Subcutaneous abdominal adipose tissue (tissue), 5 donors: ENCODE results near the gene VCAN.

Experiments
- H3K27ac ChIP-seq: one replicate; pipeline ENCODE4 v1.7.0; 2013; ENCODE audit warnings: low read depth, mild to moderate bottlenecking, inconsistent platforms, low read length, moderate library complexity
- H3K27me3 ChIP-seq, 5 donors: one replicate each; pipeline ENCODE4 v1.7.0; 2013; ENCODE audit warnings: low read length in 5 of 5, inconsistent platforms in 1 of 5; ENCODE audit not compliant: control insufficient read depth in 5 of 5, insufficient read depth in 4 of 5
- H3K36me3 ChIP-seq, 5 donors: one replicate each; pipeline ENCODE4 v1.7.0; 2013; ENCODE audit warnings: low read length in 5 of 5; ENCODE audit not compliant: control insufficient read depth in 5 of 5, insufficient read depth in 5 of 5
- H3K4me1 ChIP-seq, 5 donors: one replicate each; pipeline ENCODE4 v1.7.0; 2013; ENCODE audit warnings: low read length in 5 of 5, mild to moderate bottlenecking in 3 of 5, moderate library complexity in 1 of 5; ENCODE audit not compliant: control insufficient read depth in 5 of 5, insufficient read depth in 5 of 5
- H3K4me3 ChIP-seq, 5 donors: one replicate each; pipeline ENCODE4 v1.7.0; 2013; ENCODE audit warnings: low read length in 5 of 5, low read depth in 1 of 5
- H3K9ac ChIP-seq, 5 donors: one replicate each; pipeline ENCODE4 v1.7.0; 2013; ENCODE audit warnings: low read length in 5 of 5, mild to moderate bottlenecking in 4 of 5, moderate library complexity in 3 of 5
- H3K9me3 ChIP-seq, 5 donors: one replicate each; pipeline ENCODE4 v1.7.0; 2013; ENCODE audit warnings: low read length in 5 of 5; ENCODE audit not compliant: control insufficient read depth in 5 of 5
- donor health status: healthy.
- donor health status: healthy.
- donor health status: healthy.
- donor health status: healthy.
- donor health status: healthy.

The VCAN gene

DNA sequence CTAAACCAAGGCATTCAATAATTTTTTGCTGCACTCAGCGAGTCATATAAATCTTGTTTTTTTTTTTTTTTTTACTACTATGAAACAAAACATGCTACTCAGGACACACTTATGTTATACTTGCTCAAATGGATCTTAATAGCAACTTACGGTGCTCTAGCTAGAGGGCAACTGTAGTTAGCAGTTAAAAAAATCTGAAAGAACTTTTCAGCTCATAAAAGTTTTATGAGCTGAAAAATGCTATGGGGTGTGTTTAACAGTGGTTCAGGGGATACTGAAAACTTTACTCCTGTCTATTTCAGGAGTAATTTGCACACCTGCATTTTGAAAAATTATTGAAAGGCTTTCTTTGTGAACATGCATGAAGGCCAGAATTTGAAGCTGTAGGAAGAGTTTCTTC, 53.4 kb downstream of the VCAN start:
- Histone ChIP-seq H3K36me3 (no peaks in the 10 kb centered on the region), H3K27ac (no peak overlapping the region), H3K27me3 (no peaks in the 10 kb centered on the region), H3K9ac (no peak overlapping the region), H3K4me3 (no peak overlapping the region), H3K4me1 (no peaks in the 10 kb centered on the region), H3K9me3 (no peaks in the 10 kb centered on the region)

DNA sequence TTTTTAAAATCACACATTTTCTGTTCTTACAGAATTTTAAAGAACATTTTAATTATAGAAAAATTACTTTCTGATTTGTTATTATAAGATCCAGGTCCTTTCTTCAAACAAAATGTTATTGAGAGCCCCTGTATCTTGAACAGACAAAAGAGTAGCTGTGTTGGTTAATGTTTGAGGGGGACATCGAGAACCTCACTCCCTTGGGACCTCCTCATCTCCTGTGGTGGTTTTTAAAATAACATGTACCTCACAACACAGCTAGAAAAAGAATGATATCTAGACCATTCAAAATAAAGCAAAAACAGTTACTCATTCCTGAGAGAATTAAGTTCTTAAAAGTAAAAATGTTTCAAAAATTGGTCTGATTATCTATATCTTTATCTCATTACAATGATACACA, 54.7 kb downstream of the VCAN start:
- H3K36me3 ChIP-seq = no peaks in the 10 kb centered on the region
- H3K9ac ChIP-seq = no peak overlapping the region
- no peaks in the 10 kb centered on the region for H3K27me3 ChIP-seq
- no peaks in the 10 kb centered on the region for H3K4me1 ChIP-seq
- H3K27ac ChIP-seq = no peak overlapping the region
- no peaks in the 10 kb centered on the region for H3K9me3 ChIP-seq
- no peak overlapping the region for H3K4me3 ChIP-seq

DNA sequence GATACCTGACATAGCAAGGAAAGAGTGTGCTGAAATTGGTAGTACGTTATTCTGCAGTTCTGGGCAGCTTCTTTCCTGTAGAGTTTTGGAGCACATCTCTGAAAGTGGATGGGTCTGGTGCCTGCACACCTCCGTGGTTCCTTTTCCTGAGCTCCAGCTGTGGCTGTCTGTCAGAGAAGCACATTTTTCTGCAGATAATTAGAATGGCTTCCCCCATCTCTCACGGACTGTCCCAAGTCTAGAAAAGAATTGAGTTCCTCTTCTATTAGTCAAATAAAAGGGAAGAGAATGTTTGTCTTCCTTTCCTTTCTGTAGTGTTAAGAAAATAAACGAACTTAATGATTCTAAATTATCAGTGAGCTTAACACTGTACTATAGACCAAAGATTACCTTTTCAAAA, 55.7 kb downstream of the VCAN start:
- H3K4me3 ChIP-seq = no peak overlapping the region
- no peaks in the 10 kb centered on the region for H3K9me3 ChIP-seq

DNA sequence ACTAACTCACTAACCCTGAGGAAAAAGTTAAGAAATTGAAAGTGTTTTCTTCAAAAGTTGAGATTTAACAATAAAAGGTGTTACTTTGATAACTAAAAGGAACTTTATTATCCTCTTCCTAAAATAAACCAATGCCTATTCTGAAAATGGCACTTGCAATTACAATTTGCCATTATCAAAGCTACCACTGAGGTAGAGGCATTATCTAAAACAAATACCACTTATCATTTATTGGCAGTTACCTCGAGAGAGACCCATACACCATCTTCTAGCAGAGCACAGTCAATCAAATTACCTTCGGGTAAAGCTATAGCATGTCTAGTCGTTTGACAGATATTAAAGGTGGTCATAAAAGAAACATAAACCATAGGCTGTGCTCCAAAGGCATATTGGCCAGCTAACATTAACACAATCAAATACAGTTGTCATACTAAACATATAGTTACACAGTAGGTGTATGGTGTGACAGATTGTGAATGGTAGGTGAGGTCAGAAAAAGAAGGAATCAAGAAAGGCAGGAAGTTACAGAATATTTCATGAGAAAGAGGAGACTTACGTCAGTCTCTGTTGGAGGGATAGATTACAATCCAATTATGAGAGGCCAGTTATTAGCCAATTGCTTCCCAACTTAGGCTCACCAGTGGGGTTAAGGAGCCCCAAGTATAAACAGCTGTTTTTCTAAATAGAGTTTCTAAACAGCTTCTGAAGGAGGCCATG, 56.3 kb downstream of the VCAN start:
- Histone ChIP-seq H3K27ac (no peak overlapping the region), H3K4me3 (no peak overlapping the region), H3K36me3 (no peaks in the 10 kb centered on the region), H3K4me1 (no peaks in the 10 kb centered on the region), H3K9me3 (no peaks in the 10 kb centered on the region), H3K9ac (no peak overlapping the region), H3K27me3 (no peaks in the 10 kb centered on the region)

More for the DNA sequence above, 55.7 kb downstream of the VCAN start:
- H3K27me3 ChIP-seq = no peaks in the 10 kb centered on the region
- H3K36me3 ChIP-seq = no peaks in the 10 kb centered on the region
- no peaks in the 10 kb centered on the region for H3K4me1 ChIP-seq
- no peak overlapping the region for H3K27ac ChIP-seq
- no peak overlapping the region for H3K9ac ChIP-seq

DNA sequence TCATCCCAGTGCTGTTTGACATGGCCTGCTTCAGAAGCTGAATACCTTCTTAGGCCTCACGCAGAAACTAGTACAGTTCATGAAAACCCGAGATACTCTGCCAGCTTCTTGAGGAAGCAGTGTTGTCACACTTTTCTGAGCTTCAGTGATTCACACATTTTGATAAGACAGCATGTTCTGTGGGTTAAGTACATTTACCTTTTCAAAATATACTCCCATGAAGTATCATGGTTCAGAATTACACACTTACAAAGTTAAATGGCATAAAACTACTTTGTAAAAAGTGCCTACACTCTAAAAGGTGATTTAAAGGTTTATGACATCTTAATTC, 56.9 kb downstream of the VCAN start:
- Histone ChIP-seq H3K27ac (no peak overlapping the region), H3K36me3 (no peaks in the 10 kb centered on the region), H3K9ac (no peak overlapping the region), H3K4me3 (no peak overlapping the region), H3K9me3 (no peaks in the 10 kb centered on the region), H3K27me3 (no peaks in the 10 kb centered on the region), H3K4me1 (no peaks in the 10 kb centered on the region)

DNA sequence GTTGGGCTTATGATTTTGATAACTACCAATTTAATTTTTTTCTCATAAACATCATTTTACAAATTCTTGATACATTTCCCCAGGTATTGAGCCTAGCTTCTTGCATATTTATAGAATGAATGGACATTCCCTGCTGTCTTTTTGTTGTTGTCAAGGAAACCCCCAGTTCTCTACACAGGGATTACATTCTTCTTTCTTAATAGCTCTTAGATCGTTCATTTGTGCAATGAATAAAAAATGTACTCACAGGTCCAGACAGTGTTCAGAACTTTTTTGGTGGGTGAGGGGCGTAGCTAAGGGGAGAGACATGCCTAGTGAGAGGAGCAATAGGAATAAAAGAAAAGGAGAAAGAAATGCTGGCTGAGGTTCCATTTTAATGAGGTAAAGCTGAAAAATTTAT, 58.6 kb downstream of the VCAN start:
- Histone ChIP-seq H3K9ac (no peak overlapping the region), H3K4me3 (no peak overlapping the region), H3K27me3 (no peaks in the 10 kb centered on the region), H3K36me3 (no peaks in the 10 kb centered on the region), H3K9me3 (no peaks in the 10 kb centered on the region), H3K27ac (no peak overlapping the region), H3K4me1 (no peaks in the 10 kb centered on the region)

DNA sequence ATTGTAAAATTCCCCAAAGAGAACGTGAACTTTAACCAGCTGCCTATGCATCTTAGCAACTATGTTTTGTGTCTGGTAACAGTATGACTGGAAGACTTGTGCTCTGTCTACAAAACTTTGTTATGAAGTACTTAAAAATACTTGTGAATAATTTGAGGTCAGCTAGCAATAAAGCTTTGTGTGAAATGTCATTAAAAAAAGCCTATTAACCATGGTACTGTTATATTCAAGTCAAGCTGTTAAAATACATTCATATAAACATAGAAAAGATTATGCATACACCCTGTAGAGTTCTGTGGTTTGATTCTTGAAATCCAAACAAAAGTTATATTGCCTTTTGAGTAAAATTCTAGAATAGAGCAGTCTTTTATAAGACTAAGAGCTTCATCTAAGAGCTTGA, 60.1 kb downstream of the VCAN start:
- no peak overlapping the region for H3K27ac ChIP-seq
- no peaks in the 10 kb centered on the region for H3K27me3 ChIP-seq
- no peaks in the 10 kb centered on the region for H3K9me3 ChIP-seq
- no peaks in the 10 kb centered on the region for H3K36me3 ChIP-seq
- no peak overlapping the region for H3K4me3 ChIP-seq
- H3K4me1 ChIP-seq = no peaks in the 10 kb centered on the region
- no peak overlapping the region for H3K9ac ChIP-seq

DNA sequence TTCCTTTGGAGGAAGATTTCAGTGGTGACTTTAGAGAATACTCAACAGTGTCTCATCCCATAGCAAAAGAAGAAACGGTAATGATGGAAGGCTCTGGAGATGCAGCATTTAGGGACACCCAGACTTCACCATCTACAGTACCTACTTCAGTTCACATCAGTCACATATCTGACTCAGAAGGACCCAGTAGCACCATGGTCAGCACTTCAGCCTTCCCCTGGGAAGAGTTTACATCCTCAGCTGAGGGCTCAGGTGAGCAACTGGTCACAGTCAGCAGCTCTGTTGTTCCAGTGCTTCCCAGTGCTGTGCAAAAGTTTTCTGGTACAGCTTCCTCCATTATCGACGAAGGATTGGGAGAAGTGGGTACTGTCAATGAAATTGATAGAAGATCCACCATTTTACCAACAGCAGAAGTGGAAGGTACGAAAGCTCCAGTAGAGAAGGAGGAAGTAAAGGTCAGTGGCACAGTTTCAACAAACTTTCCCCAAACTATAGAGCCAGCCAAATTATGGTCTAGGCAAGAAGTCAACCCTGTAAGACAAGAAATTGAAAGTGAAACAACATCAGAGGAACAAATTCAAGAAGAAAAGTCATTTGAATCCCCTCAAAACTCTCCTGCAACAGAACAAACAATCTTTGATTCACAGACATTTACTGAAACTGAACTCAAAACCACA, 67.4 kb downstream of the VCAN start:
- Histone ChIP-seq H3K9me3 (no peaks in the 10 kb centered on the region), H3K27ac (no peak overlapping the region), H3K9ac (no peak overlapping the region), H3K27me3 (no peaks in the 10 kb centered on the region), H3K4me1 (peaks cover 0 to 14% (median 4%) of the 10 kb centered on the region in 5 donors), H3K4me3 (peak overlapping the region in 1 of 5 donors; percentile 34), H3K36me3 (no peaks in the 10 kb centered on the region)

DNA sequence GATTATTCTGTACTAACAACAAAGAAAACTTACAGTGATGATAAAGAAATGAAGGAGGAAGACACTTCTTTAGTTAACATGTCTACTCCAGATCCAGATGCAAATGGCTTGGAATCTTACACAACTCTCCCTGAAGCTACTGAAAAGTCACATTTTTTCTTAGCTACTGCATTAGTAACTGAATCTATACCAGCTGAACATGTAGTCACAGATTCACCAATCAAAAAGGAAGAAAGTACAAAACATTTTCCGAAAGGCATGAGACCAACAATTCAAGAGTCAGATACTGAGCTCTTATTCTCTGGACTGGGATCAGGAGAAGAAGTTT, 67.9 kb downstream of the VCAN start:
- Histone ChIP-seq H3K9ac (no peak overlapping the region), H3K9me3 (no peaks in the 10 kb centered on the region), H3K36me3 (no peaks in the 10 kb centered on the region), H3K4me1 (peaks cover 0 to 19% (median 4%) of the 10 kb centered on the region in 5 donors), H3K4me3 (peak overlapping the region in 1 of 5 donors; percentile 34), H3K27me3 (no peaks in the 10 kb centered on the region), H3K27ac (no peak overlapping the region)

DNA sequence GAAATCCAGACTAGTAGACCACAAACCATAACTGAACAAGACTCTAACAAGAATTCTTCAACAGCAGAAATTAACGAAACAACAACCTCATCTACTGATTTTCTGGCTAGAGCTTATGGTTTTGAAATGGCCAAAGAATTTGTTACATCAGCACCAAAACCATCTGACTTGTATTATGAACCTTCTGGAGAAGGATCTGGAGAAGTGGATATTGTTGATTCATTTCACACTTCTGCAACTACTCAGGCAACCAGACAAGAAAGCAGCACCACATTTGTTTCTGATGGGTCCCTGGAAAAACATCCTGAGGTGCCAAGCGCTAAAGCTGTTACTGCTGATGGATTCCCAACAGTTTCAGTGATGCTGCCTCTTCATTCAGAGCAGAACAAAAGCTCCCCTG, 68.6 kb downstream of the VCAN start:
- H3K27ac ChIP-seq = no peak overlapping the region
- no peaks in the 10 kb centered on the region for H3K9me3 ChIP-seq
- no peaks in the 10 kb centered on the region for H3K27me3 ChIP-seq
- peaks cover 0 to 19% (median 4%) of the 10 kb centered on the region in 5 donors for H3K4me1 ChIP-seq
- H3K36me3 ChIP-seq = no peaks in the 10 kb centered on the region
- no peak overlapping the region for H3K4me3 ChIP-seq
- H3K9ac ChIP-seq = no peak overlapping the region
